ENCODE data around the gene UGT2A2.

The UGT2A2 gene

GRCh38 chr4:69650872-69651271 lies 11.4 kb upstream of the UGT2A2 start:
- no peak for DNase-seq (ENCODE audit: low read depth)
- H3K4me3 ChIP-seq (replicated peaks; ENCODE audit: low read depth, low read length), result no peak overlapping the region
- no peak for TF ChIP-seq CTCF (IDR thresholded peaks at IDR 0.05; ENCODE audit: low read length, missing control alignments)

GRCh38 chr4:69649629-69650028 lies 10.2 kb upstream of the UGT2A2 start:
- no peak for DNase-seq (ENCODE audit: low read depth)
- H3K4me3 ChIP-seq (replicated peaks; ENCODE audit: low read depth, low read length), result no peak overlapping the region
- TF ChIP-seq CTCF (IDR thresholded peaks at IDR 0.05; ENCODE audit: low read length, missing control alignments), result no peak

GRCh38 chr4:69649207-69649606 lies 9.8 kb upstream of the UGT2A2 start:
- DNase-seq (ENCODE audit: low read depth), result no peak
- H3K4me3 ChIP-seq (replicated peaks; ENCODE audit: low read depth, low read length), result no peak overlapping the region
- no peak for TF ChIP-seq CTCF (IDR thresholded peaks at IDR 0.05; ENCODE audit: low read length, missing control alignments)

- no peak overlapping the region for H3K4me3 ChIP-seq (replicated peaks; ENCODE audit: low read depth, low read length)
- DNase-seq (ENCODE audit: low read depth), result no peak
- no peak for TF ChIP-seq CTCF (IDR thresholded peaks at IDR 0.05; ENCODE audit: low read length, missing control alignments)
Measured at GRCh38 chr4:69642961-69643360, 3.5 kb upstream of the UGT2A2 start.

GRCh38 chr4:69640289-69640688 lies 847 bp upstream of the UGT2A2 start:
- peak; percentile 15 for DNase-seq (ENCODE audit: low read depth)
- TF ChIP-seq CTCF (IDR thresholded peaks at IDR 0.05; ENCODE audit: low read length, missing control alignments), result no peak
- no peak overlapping the region for H3K4me3 ChIP-seq (replicated peaks; ENCODE audit: low read depth, low read length)

- TF ChIP-seq CTCF (IDR thresholded peaks at IDR 0.05; ENCODE audit: low read length, missing control alignments), result peak; percentile 57
- DNase-seq (ENCODE audit: low read depth), result peak; percentile 55
Measured at GRCh38 chr4:69617083-69617694, 22.3 kb downstream of the UGT2A2 start.

GRCh38 chr4:69610484-69610883 lies 29.0 kb downstream of the UGT2A2 start:
- no peak overlapping the region for H3K4me3 ChIP-seq (replicated peaks; ENCODE audit: low read depth, low read length)
- DNase-seq (ENCODE audit: low read depth), result no peak
- no peak for TF ChIP-seq CTCF (IDR thresholded peaks at IDR 0.05; ENCODE audit: low read length, missing control alignments)

More at GRCh38 chr4:69617083-69617694, 22.3 kb downstream of the UGT2A2 start:
- no peak overlapping the region for H3K4me3 ChIP-seq (replicated peaks; ENCODE audit: low read depth, low read length)

Data from fibroblast of pulmonary artery (primary cell).